ENCODE data around the gene SERINC5.
A peak's percentile ranks its signal among the peaks of the same experiment; 100 is the strongest.
"Not testable (repeated sequence)": the region's sequence is repeated elsewhere in the genome, so short reads cannot be mapped to it uniquely, and the experiment has no call there.

The SERINC5 gene

DNA sequence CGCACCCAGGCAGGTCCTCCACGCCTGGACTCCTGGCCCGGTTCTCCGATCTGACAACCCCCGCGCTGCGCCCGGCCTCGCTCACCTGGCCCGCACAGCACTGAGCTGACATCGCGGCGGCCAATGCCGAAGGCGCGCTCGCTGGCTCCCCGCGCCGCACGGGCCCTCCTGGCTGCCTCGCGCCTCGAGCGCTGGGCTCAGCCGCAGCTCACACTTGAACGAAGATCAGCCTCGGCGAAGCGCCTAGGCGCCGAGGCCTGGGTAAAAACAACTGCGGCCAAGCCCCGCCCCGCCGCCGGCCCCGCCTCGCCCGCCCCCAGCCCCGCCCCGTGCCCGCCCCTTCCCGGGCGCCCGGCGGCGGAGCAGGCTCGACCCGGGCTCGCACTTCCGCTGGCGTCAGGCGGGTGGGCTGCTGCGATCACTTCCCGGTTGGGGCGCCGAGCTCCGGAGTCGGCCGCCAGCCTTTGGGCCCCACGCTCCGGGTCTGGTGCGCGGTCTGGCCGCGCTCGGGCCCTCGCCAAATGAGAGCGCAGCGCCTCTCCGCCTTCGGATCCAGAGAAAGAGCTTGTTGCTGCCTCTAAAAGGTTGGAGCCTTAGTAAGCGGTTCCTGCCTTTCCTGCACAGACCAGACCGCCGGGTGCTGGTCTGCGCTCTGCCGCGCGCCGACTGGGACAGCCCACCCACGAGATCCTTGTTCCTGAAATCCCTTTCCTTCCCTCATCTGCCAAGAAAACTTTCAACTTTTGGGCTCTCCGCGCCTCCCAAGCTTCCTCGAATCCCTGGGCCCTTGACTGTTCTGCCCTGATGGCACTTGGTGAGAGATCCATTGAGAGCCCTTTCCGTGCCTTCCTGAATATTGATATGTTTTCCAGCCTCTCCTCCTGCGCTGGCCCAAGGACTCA lies at the start of gene SERINC5:
Gene SERINC5, minus strand, starts transcription at position 238 of the 902 bp plus-strand sequence. Its CDS starts 126 bp downstream, at position 112.
- no peak for DNase-seq (ENCODE audit: low read depth)
- peak within 1 kb of the TSS; percentile 61 for H3K4me3 ChIP-seq (ENCODE audit: low read depth, low read length)
- in situ Hi-C loops (cut with HindIII; ENCODE audit: low sequenced_read_pairs), result no loop called here
- TF ChIP-seq, protein P1, sequence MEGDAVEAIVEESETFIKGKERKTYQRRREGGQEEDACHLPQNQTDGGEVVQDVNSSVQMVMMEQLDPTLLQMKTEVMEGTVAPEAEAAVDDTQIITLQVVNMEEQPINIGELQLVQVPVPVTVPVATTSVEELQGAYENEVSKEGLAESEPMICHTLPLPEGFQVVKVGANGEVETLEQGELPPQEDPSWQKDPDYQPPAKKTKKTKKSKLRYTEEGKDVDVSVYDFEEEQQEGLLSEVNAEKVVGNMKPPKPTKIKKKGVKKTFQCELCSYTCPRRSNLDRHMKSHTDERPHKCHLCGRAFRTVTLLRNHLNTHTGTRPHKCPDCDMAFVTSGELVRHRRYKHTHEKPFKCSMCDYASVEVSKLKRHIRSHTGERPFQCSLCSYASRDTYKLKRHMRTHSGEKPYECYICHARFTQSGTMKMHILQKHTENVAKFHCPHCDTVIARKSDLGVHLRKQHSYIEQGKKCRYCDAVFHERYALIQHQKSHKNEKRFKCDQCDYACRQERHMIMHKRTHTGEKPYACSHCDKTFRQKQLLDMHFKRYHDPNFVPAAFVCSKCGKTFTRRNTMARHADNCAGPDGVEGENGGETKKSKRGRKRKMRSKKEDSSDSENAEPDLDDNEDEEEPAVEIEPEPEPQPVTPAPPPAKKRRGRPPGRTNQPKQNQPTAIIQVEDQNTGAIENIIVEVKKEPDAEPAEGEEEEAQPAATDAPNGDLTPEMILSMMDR (IDR thresholded peaks at IDR 0.05; ENCODE audit: low read depth, low read length, missing control alignments), result no peak

DNA sequence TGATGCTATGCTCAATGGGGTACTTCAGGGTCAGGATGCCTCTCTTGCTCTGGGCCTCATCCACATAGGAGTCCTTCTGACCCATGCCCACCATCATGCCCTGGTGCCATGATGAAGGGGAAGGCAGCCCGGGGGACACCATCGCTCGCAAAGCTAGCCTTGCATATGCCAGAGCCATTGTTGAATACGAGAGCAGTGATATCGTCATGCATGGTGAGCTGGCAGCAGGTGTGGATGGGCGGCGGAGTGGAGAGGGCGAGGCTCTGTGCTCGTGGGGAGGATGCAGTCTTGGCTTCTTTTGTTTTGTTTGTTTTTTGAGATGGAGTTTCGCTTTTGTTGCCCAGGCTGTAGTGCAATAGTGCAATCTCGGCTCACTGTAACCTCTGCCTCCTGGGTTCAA lies 46.8 kb upstream of the SERINC5 start:
- H3K4me3 ChIP-seq (ENCODE audit: low read depth, low read length), result no peak overlapping the region
- TF ChIP-seq, protein P1 (IDR thresholded peaks at IDR 0.05; ENCODE audit: low read depth, low read length, missing control alignments), result no peak
- no peak for DNase-seq (ENCODE audit: low read depth)
- in situ Hi-C loops (cut with HindIII; ENCODE audit: low sequenced_read_pairs), result no loop called here

DNA sequence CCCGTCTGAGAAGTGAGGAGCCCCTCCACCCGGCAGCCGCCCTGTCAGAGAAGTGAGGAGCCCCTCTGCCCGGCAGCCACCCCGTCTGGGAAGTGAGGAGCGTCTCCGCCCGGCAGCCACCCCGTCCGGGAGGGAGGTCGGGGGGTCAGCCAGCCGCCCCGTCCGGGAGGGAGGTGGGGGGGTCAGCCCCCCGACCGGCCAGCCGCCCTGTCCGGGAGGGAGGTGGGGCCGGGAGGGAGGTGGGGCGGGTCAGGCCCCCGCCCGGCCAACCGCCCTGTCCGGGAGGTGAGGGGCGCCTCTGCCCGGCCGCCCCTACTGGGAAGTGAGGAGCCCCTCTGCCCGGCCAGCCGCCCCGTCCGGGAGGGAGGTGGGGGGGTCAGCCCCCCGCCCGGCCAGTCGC lies 45.5 kb upstream of the SERINC5 start:
- H3K4me3 ChIP-seq (ENCODE audit: low read depth, low read length); DNase-seq (ENCODE audit: low read depth); in situ Hi-C loops (cut with HindIII; ENCODE audit: low sequenced_read_pairs): not testable (repeated sequence)

DNA sequence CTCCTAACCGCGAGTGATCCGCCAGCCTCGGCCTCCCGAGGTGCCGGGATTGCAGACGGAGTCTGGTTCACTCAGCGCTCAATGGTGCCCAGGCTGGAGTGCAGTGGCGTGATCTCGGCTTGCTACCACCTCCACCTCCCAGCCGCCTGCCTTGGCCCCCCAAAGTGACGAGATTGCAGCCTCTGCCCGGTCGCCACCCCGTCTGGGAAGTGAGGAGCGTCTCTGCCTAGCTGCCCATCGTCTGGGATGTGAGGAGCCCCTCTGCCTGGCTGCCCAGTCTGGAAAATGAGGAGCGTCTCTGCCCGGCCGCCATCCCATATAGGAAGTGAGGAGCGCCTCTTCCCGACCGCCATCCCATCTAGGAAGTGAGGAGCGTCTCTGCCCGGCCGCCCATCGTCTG lies 44.9 kb upstream of the SERINC5 start:
- H3K4me3 ChIP-seq (ENCODE audit: low read depth, low read length); DNase-seq (ENCODE audit: low read depth); in situ Hi-C loops (cut with HindIII; ENCODE audit: low sequenced_read_pairs): not testable (repeated sequence)

DNA sequence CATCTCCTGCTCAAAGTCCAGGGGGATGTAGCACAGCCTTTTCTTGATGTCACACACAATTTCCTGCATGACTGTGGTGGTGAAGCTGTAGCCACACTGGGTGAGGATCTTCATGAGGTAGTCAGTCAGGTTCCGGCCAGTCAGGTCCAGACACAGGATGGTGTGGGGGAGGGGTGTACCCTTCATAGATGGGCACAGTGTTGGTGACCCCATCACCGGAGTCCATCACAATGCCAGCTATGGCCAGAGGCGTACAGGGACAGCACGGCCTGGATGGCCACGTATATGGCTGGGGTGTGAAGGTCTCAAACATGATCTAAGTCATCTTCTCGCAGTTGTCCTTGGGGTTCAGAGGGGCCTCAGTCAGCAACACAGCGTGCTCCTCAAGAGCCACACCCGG lies 44.3 kb upstream of the SERINC5 start:
- DNase-seq (ENCODE audit: low read depth), result no peak
- TF ChIP-seq, protein P1 (IDR thresholded peaks at IDR 0.05; ENCODE audit: low read depth, low read length, missing control alignments), result no peak
- no peak overlapping the region for H3K4me3 ChIP-seq (ENCODE audit: low read depth, low read length)
- in situ Hi-C loops (cut with HindIII; ENCODE audit: low sequenced_read_pairs), result no loop called here

DNA sequence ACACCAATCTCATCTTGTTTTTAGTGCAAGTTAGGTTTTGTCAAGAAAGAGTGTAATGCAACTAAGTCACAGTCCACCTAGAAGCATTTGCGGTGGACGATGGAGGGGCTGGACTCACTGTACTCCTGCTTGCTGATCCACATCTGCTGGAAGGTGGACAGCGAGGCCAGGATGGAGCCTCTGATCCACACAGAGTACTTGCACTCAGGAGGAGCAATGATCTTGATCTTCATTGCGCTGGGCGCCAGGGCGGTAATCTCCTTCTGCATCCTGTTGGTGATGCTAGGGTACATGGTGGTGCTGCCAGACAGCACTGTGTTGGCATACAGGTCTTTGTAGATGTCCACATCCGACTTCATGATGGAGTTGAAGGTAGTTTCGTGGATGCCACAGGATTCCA lies 43.8 kb upstream of the SERINC5 start:
- no peak overlapping the region for H3K4me3 ChIP-seq (ENCODE audit: low read depth, low read length)
- TF ChIP-seq, protein P1 (IDR thresholded peaks at IDR 0.05; ENCODE audit: low read depth, low read length, missing control alignments), result no peak
- DNase-seq (ENCODE audit: low read depth), result no peak
- in situ Hi-C loops (cut with HindIII; ENCODE audit: low sequenced_read_pairs), result no loop called here

DNA sequence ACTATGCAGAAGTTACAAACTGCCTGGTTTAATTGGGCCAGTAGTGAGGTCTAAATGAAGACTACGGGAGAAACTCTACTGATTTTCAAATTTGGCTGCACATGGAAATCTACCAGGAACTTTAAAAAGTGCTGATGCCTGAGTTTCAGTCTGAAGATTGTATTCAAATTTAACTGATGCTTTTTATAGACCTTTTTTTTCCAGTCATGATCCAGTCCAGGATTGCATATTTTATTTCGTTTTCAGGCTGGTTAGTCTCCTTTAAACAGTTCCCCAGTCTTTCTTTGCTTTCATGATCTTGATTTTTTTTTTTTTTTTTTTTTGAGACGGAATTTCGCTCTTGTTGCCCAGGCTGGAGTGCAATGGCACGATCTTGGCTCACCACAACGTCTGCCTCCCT lies 40.3 kb upstream of the SERINC5 start:
- TF ChIP-seq, protein P1 (IDR thresholded peaks at IDR 0.05; ENCODE audit: low read depth, low read length, missing control alignments), result no peak
- in situ Hi-C loops (cut with HindIII; ENCODE audit: low sequenced_read_pairs), result no loop called here
- no peak for DNase-seq (ENCODE audit: low read depth)
- H3K4me3 ChIP-seq (ENCODE audit: low read depth, low read length), result no peak overlapping the region

All from astrocyte of the cerebellum (primary cell).